GM18505 (cell line): ENCODE results near the gene USP38.
"Not testable (repeated sequence)": the region's sequence is repeated elsewhere in the genome, so short reads cannot be mapped to it uniquely, and the experiment has no call there.

Experiments
- ATAC-seq: cut with Tn5 transposase; IDR thresholded peaks from one replicate; pipeline ENCODE4 v1.9.1; 2021; ENCODE audit not compliant: unreplicated experiment
- POLR2A ChIP-seq: IDR thresholded peaks from 4 replicates; pipeline ENCODE4 v1.6.1; 2011; ENCODE audit warnings: borderline replicate concordance; ENCODE audit not compliant: insufficient read depth, insufficient read length; ENCODE audit errors: extremely low read depth

USP38 gene

DNA sequence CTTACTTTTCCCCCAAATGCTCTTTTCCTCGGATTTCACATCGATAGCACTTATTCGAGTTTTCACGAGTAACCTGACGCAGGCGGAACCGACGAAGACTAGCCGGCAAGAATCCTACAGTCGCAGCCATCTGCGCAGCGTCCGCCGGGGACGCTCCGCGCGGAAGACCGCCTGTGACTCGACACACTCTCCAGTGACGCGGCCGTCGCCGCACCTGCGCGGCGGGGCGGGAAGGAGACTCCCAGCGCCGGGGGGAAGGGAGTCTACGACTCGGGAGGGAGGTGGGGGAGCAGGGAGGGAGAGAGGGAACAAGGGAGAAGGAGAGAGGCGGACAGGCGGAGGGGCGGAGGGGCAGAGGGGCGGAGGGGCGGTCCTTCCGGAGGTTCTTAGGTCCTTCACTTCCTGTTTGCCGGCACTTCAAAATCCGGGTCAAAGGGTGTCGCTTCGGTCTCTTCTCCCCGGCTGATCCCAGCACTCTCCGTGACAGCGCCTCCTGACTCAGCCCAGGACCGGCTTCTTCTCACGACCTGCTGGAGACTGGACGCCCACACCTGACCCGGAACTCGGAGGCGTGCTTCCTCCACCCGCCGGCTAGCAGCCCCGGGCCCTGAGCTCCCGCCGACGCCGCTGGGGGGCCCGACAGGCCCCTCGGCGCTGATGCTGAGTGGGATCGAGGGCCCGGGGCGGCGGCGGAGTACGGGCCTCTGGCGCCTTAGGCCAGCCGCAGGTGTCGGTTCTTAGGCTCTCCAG lies at the start of gene USP38:
Gene USP38 (plus strand): TSS at position 415 of the 750 bp plus-strand sequence. CDS start 534 bp downstream, outside the sequence.
- peak; percentile 88 for TF ChIP-seq POLR2A
- ATAC-seq, result peak; percentile 69

DNA sequence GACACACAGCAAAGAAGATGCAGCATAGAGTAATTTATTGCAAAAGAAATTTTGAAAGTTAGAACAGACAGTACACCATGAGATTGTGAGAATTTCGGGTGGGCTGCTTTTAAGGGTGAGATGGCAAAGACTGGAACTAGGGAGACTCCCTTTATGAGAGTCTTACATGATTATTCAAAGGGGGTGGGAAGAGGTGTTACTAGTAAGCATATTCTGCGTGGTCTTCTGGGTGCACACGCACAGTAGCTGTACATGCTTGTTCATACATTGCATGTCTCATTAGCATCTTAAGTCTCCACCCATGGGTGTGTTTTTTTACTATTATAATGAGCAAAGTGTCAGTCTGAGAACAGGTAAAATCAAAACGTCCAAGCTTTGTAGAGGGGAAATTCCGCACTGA lies 49.4 kb upstream of the USP38 start:
- ATAC-seq, result no peak
- TF ChIP-seq POLR2A, result no peak

DNA sequence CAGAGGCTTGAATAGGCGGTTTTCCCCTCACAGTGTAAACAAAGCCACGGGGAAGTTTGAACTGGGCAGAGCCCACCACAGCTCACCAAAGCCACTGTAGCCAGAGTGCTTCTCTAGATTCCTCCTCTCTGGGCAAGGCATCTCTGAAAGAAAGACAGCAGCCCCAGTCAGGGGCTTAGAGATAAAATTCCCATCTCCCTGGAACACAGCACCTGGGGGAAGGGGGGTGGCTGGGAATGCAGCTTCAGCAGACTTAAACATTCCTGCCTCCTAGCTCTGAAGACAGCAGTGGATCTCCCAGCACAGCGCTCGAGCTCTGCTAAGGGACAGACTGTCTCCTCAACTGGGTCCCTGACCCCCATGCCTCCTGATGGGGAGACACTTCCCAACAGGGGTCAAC lies 44.0 kb upstream of the USP38 start:
- no peak for ATAC-seq
- TF ChIP-seq POLR2A, result no peak

DNA sequence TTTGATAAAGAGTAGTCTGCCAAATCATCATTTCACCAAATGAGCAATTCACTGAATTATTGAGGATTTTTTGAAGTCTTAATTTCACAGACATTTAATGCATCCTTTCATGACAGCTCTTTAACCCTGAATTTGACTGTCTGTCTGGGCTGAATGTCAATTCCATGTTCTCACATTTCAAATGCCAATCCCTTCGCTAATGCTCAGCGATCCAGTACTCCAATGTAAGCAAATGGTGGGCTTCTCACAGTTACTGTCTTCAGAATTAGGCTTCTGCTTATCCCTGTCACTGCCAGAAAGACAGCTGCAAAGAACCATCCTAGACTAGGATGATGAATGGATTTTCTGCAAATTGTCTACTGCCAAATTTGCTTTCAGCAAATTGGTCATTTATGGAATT lies 36.2 kb upstream of the USP38 start:
- ATAC-seq, result no peak
- TF ChIP-seq POLR2A, result no peak

GRCh38 chr4:143156853-143157252 lies 27.9 kb upstream of the USP38 start:
- no peak for TF ChIP-seq POLR2A
- no peak for ATAC-seq

- no peak for TF ChIP-seq POLR2A
- ATAC-seq, result no peak
These were observed 21.1 kb upstream of the USP38 start for GRCh38 chr4:143163614-143164013.

GRCh38 chr4:143166722-143167121 lies 18.0 kb upstream of the USP38 start:
- ATAC-seq, result not testable (repeated sequence)

DNA sequence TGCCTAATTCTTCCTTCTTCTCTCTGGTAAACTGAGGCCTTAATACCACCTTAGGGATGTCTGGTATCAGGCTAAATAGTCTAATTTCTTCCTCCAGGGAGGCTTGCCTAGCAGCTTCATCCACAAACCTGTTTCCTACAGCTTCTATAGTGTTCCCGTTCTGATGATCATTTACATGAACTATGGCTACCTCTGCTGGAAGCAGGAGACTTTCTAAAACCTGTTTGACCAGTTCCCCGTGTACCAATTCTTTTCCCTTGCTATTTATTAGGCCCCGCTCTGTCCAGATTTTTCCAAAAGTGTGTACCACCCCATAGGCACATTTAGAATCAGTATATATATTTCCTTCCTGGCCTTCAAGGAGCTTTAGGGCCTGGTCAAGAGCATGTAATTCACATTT lies 5.8 kb upstream of the USP38 start:
- no peak for ATAC-seq
- no peak for TF ChIP-seq POLR2A

DNA sequence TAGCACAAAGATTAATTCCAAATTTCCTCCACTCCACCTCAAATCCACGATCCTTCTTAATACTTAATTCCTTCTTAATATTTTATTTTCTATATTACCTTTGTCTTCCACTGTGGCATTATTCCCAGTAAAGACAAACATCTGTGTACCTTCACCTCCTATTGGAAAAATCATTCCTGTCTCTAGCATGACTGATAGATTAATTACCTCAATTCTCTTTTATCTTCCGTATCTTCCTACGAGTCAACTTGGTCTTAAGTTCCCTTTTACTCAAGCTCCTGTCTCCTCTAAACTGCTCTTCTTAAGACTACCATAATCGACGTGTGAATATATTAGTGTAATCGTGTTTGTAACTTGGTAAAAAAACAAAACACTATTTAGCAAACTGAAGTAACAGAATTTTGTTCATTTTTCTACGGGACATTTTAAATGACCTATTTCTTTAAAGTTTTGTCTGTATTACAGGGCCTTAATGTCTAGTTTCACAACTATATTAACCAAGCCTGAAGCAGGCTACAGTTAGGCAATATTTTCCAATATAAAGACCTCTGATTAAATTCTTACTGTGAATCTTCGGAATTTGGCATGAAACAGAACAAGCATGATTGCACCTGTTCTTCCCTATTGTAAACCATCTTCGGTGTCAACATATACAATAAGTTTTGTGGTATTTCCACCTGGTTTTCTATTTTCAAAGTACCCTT lies 1.1 kb upstream of the USP38 start:
- ATAC-seq, result no peak
- TF ChIP-seq POLR2A, result no peak

DNA sequence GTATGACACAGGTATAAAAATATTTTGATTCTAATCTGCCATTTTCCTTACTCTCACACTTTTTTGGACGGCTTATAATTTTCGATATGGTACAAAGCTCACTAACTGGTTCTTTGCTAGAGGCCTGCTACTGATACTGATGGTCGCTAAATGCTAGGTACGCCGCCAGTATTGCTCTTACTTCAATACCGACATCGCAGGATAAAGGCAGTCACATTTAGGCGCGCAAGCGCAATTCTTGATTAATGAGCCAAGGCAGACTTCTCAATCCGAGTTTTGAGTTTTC lies 557 bp upstream of the USP38 start:
- no peak for TF ChIP-seq POLR2A
- ATAC-seq, result peak; percentile 21

GRCh38 chr4:143185253-143186107 lies 763 bp downstream of the USP38 start:
- peak; percentile 32 for ATAC-seq
- TF ChIP-seq POLR2A, result no peak

DNA sequence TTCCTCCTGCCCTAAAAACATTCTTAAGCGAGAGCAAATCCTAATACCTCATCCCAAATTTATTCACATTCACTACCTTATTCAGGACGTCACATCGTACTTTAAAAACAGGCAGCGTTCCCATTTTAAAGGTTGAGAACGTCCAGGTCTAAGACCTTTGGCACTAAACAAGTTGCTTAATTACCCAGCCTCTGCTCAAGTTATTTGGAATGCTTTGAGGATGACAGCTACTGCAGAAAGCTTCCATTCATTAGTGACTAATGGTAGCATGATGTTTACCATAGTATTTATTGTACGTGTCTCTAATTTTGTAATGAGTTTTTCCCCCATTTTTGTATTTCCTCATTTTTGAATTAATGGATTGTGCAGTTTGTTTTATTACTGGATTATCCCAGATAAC lies 1.5 kb downstream of the USP38 start:
- TF ChIP-seq POLR2A, result no peak
- no peak for ATAC-seq

- no peak for ATAC-seq
- TF ChIP-seq POLR2A, result no peak
These were observed 1.9 kb downstream of the USP38 start for GRCh38 chr4:143186649-143187048.
